HG03175 (cell line): Measurements from ENCODE around the gene MIA.
"Not testable (repeated sequence)": the region's sequence is repeated elsewhere in the genome, so short reads cannot be mapped to it uniquely, and the experiment has no call there.

Experiments used
- ATAC-seq: cut with Tn5 transposase; IDR thresholded peaks from one replicate; pipeline ENCODE4 v1.9.1; 2021; ENCODE audit warnings: mild to moderate bottlenecking, moderate library complexity; ENCODE audit not compliant: unreplicated experiment

The MIA gene

DNA sequence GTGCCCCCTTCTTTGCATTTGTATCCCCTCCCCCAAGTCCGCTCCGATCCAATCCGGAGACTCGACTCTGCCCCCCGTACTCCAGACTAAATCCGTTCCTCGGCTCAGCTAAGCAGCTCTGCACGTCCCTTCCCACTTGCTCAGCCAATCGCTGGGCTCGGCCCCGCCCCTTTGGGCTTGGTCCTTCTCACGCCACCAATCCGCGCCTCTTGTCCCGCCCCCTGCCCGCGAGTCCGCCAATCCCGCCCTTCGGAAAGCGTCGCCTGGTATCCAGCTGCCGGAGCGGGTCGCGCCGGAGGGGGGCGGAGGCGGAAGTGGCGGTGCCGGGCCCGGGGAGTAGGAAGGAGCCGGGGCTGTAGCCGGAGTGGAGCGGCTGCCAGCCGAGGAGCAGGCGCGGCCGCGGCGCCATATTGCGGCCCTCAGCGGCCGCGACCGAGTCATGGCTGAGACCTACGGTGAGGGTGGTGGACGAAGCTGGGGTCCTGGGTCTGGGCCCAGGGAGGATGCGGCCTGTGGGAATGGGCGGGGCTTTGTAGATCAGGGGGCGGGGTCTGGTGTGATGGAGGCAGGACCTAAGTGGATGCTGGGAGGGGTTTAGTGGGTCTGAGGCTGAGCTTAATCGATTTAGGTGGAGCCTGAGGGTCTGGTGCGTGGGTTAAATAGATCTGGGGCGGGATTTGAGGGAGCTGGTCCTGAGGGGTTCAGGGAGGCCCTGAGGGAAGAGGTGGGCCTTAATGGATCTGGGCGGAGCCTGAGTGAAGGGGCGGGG is 2.8 kb downstream of the MIA start, which contains the start of gene RAB4B:
RAB4B (plus strand) TSS at position 311 of the 769 bp plus-strand sequence; CDS start at position 440, 129 bp downstream.
- peak; percentile 62 for ATAC-seq

DNA sequence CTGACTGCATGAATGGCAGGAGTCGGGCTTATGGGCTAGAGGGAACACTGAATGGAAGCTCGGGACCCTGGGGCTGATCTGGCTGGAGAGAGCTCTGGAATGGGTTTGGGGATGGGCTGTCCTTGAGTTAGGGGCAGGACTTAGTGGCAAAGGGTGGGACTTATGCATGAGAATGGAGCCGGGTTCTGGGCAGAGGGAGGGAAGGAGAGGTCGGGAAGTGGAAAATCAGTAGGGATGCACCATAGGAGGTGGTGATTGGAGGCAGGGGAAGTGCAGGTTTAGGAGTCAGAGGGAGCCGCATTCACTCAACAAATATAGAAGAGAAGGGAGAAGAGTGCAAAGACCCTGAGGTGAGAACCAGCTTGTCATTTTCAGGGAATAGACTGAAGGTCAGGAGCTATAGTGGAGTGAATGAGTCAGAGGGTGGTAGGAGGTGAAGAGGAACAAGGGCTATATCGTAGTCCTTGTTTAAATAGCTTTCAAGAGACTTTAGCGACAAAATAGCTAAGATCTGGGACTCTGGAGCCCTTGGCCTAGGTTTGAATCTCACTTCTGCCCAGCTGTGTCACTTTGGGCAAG is 3.5 kb downstream of the MIA start:
- no peak for ATAC-seq

DNA sequence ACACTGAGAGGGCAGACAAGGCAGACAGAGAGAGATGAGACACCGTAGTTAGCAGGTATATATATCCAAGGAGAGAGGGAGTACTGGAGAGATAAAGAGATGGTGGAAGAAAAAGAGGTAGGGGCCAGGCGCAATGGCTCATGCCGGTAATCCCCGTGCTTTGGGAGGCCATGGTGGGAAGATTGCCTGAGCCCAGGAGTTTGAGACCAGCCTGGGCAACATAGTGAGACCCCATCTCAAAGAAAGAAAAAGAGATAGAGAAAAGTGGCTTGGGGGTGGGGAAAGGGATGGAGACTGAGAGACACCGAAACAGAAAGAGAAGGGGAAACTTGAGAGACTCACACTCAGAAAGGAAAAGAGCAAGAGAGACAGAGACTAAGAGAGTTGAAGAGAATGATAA is 5.3 kb downstream of the MIA start:
- ATAC-seq, result no peak

DNA sequence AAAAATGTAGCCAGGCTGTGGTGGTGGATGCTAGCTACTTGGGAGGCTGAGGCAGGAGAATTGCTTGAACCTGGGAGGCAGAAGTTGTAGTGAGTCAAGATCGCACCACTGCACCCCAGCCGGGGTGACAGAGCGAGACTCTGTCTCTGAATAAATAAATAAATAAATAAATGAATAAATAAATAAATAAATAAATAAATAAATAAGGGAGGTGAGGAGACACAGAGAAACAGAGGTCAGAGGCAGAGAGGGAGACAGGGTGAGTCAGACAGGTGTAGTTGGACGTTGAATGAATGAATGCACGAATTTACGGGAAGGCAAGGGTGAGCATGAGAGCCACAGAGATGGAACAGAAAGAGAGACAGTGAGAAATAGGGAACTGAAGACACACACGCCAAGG is 5.8 kb downstream of the MIA start:
- ATAC-seq, result no peak

DNA sequence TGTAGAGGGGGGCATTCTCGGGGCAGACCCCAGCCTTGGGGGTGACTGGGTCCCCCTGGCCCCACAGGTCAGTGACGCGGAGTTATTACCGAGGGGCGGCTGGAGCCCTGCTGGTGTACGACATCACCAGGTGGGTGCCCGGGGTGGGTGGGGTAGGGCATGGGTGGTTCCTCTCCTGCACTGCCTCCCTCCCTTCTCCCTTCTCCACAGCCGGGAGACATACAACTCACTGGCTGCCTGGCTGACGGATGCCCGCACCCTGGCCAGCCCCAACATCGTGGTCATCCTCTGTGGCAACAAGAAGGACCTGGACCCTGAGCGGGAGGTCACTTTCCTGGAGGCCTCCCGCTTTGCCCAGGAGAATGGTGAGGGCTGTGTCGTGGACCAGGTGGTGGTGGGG is 8.4 kb downstream of the MIA start:
- no peak for ATAC-seq

DNA sequence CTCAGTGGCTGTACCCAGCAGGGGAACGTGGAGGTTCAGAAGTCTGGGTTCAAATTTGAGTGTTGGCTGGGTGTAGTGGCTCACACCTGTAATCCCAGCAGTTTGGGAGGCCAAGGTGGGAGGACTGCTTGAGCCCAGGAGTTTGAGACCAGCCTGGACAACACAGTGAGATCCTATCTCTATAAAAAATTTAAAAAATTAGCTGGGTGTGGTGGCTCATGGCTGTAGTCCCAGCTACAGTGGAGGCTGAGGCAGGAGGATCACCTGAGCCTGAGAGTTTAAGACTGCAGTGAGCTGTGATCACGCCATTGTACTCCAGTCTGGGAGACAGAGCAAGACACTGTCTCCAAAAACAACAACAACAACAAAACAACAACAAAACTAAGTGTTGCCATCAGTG is 8.8 kb downstream of the MIA start:
- ATAC-seq, result not testable (repeated sequence)

DNA sequence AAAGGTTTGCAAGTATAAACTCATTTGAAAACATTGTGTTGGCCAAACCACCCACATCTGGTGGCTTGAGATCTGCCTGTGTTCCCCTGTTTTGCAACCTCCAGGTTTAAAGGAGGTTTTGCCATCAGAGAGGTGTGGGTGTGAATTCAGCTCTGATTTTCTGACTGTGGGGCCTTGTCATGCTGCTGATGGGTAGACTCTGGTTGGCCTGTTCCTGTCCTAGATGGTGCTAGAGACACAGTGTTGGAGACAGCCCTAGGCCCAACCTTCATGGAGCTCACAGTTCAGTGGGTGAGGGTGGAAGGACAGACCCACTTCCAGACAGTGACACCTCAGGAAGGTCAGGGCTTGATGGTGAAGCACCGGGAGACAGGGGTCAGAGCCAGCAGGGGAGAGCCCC is 10.2 kb downstream of the MIA start:
- ATAC-seq, result no peak

DNA sequence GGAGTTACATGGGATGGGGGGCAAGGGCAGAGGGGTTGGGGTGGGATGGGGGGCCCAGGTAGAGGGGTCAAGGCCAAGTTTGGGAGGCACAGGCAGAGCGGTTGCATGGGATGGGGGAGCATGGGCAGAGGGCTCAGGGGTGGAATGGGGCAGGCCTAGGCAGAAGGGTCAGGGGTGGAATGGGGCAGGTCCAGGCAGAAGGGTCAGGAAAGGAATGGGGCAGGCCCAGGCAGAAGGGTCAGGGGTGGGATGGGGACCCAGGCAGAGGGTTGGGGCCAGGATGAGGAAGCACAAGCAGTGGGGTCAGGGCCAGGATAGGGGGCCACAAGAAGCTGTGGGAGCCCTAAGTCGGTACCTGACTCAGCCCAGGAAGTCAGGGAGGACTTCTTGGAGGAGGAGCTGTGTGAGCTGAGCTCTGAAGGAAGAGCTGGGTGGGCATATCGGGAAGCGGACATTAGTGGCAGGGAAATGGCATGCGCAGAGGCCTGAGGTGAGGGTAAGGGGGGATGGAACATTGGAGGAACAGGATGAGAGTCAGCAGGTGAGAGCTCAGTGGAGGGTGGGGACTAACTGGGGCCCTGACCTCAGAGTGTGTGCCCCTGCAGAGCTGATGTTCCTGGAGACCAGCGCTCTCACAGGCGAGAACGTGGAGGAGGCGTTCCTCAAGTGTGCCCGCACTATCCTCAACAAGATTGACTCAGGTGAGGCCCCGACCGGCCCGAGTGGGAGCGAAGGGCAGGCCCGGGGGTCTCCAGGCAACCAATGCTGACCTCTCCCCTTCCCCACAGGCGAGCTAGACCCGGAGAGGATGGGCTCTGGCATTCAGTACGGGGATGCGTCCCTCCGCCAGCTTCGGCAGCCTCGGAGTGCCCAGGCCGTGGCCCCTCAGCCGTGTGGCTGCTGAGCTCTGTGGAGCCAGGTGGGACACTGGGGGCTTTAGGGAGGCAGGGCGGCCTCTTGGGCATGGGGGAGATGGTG is 11.0 kb downstream of the MIA start:
- no peak for ATAC-seq

DNA sequence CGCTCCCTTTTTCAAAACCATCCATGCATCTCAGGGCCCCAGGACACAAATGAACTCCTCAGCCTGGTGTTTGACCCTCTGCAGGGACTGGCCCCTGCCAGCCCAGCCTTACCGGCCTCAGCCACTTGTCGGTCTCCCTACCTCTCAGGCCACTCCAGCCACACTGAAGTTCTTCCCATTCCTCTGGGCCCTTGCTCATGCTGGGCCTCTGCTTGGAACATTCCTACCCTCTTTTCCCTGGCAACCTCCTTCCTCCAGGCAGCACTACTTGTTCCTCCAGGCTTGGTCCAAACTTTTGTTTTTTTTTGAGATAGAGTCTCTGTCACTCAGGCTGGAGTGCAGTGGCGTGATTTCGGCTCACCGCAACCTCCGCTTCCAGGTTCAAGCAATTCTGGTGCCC is 16.0 kb downstream of the MIA start:
- ATAC-seq, result no peak

DNA sequence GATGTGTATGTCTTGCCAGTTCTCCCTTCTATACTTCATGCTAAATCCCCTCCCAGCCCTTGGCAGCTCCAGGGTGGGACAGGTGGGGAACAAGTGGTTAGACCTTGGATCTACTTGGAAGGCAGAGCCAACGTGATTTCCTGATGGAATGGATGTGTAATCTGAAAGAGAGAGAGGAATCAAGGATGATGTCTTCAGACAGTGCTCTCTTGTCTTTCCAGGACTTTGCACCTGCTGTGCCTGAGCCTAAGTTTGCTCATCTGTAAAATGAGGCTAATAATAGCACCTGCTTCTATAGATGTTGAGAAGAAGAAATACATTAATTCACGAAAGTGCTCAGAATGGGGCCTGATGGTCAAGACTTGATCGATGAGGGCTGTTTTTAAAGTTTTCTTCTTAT is 16.7 kb downstream of the MIA start:
- ATAC-seq, result no peak

DNA sequence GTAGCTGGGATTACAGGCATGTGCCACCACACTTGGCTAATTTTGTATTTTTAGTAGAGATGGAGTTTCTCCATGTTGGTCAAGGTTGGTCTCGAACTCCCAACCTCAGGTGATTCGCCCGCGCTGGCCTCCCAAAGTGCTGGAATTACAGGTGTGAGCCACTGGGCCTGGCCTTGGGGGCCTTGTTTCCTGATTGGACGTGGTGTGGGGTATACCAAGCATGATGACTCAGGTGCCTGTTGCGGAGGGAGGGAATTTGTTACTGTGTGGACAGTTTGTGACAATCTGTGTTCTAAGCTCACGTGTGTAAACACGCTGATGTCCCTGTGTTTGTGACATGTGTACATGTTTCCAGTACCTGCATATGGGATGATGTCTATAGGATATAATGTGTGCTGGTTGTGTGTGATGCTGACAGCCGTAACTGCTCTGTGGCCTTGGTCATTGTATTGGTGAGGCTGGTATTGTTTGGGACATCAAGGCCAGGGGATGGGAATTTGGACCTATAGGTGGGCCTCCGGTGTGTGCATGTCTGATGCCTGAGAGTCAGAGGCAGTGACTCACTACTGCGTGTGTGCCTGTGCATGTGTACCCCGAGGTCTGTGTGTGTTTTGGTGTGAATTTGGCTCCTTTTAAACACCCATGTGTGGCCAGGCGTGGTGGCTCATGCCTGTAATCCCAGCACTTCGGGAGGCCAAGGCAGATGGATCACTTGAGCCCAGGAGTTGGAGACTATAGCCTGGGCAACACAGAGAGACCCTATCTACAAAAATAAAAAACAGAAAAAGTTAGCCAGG is 22.0 kb downstream of the MIA start:
- no peak for ATAC-seq

DNA sequence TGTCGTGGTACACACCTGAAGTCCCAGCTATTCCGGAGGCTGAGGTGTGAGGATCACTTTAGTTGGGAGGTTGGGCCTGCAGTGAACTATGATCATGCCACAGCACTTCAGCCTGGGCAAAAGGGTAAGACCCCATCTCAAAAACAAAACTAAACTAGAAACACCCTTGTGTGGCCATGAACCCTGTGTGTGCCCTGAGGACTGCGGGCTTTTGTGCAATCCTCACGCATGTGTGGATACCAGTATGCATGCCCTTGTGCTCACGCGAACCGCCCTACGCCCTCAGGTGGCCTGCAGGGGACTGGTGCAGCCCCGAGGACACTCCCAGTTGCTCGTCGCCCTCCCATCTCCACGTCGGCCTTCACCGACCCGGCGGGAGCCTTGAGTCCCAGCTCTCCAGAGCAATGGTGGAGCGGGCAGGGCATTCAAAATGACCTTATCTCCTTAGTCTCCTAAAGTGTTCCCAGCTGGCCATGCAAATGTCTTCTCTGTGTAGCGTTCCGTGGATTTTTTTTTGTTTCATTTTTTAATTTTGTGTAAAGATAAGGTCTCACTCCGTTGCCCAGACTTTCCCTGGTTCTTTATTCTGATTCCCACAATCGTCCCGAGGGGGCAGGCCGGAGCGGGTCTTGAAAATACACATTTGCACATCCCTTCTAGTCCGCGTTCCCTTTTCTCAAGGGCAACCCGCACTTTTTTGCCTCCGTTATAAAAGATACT is 22.8 kb downstream of the MIA start:
- no peak for ATAC-seq

DNA sequence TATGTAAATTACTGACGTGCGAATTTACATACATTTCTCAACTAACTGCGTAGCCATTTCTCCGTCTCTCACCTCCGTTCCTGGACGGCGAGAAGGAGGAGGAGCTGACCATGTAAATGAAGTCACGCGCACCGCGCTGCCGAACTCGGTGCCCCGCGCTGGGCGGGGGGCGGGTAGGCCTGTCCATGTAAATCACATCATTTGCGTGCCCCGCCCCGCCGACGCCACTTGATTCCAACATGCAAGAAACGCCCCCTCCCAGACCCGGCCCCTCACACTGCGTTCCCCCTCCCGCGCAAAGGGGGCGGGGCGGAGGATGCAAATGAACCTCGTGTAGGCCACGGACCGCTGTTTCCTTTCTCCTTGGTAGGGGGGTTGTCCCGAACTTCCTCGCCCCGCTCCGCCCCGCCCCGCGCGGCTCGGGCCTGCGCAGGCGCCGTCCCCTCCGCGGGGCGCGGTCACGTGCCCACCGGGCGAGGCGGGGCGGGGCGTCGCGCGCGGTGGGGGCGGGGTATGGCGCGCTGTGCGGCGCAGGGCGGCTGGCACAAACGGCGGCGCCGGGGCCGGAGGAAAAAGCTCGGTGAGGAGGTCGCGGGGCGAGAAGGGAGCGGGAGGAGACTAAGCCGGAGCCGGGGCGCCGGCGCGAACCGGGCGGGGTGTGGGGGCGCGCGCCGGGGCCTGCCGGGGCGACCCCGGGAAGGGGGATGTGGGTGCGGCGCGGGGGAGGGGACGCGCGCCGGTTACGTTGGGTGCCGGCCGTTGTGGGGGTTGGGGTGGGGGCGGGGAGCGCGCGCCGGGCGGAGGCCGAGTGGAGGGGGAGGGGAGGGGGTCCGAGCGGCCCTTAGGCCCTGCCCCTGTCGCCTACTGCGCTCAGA is 23.6 kb downstream of the MIA start, which contains the start of gene EGLN2:
EGLN2 (plus strand) TSS at position 509 of the 875 bp plus-strand sequence. CDS start 1,382 bp downstream, outside the sequence.
- peak; percentile 75 for ATAC-seq

DNA sequence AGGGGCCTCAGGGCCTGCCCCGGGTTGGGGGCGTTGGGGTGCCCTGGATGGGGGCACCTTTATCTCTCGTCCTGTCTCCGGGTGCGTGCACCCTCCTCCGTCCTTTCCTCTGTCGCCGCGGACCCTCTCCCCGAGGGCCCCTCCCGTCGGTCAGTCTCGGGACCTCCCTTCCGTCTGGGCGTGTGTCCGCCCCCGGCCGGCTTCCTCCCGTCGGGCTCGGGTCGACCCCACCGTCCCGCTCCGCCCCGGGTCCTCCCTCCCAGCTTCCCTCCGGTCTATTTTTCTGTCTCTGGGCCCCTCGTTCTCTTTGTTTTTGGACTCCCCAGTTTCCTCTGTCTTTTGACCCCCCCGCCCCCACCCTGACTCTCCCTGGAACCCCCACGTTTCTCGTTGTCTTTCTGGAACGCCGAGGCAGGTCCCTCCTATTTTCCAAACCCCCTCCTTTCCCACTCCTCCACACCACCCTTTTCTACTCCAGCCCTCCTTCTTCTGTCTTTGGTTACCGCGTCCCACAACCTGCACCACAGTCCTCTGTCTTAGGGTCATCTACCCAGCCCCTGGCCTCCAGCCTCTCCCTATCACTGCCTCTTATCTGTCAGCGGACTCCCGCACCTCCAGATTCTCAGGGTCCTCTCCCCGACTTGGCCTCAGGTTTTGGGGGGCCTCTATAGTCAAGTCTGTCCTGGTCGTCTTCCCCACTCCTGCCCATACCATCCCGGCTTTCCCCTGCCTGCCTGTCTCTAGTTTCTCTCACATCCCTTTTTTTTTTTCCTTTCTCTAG is 24.4 kb downstream of the MIA start:
- no peak for ATAC-seq

DNA sequence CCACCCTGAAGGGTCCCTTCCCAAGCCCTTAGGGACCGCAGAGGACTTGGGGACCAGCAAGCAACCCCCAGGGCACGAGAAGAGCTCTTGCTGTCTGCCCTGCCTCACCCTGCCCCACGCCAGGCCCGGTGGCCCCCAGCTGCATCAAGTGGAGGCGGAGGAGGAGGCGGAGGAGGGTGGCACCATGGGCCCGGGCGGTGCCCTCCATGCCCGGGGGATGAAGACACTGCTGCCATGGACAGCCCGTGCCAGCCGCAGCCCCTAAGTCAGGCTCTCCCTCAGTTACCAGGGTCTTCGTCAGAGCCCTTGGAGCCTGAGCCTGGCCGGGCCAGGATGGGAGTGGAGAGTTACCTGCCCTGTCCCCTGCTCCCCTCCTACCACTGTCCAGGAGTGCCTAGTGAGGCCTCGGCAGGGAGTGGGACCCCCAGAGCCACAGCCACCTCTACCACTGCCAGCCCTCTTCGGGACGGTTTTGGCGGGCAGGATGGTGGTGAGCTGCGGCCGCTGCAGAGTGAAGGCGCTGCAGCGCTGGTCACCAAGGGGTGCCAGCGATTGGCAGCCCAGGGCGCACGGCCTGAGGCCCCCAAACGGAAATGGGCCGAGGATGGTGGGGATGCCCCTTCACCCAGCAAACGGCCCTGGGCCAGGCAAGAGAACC is 25.1 kb downstream of the MIA start:
- ATAC-seq, result no peak

DNA sequence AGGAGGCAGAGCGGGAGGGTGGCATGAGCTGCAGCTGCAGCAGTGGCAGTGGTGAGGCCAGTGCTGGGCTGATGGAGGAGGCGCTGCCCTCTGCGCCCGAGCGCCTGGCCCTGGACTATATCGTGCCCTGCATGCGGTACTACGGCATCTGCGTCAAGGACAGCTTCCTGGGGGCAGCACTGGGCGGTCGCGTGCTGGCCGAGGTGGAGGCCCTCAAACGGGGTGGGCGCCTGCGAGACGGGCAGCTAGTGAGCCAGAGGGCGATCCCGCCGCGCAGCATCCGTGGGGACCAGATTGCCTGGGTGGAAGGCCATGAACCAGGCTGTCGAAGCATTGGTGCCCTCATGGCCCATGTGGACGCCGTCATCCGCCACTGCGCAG is 25.7 kb downstream of the MIA start:
- ATAC-seq, result no peak

DNA sequence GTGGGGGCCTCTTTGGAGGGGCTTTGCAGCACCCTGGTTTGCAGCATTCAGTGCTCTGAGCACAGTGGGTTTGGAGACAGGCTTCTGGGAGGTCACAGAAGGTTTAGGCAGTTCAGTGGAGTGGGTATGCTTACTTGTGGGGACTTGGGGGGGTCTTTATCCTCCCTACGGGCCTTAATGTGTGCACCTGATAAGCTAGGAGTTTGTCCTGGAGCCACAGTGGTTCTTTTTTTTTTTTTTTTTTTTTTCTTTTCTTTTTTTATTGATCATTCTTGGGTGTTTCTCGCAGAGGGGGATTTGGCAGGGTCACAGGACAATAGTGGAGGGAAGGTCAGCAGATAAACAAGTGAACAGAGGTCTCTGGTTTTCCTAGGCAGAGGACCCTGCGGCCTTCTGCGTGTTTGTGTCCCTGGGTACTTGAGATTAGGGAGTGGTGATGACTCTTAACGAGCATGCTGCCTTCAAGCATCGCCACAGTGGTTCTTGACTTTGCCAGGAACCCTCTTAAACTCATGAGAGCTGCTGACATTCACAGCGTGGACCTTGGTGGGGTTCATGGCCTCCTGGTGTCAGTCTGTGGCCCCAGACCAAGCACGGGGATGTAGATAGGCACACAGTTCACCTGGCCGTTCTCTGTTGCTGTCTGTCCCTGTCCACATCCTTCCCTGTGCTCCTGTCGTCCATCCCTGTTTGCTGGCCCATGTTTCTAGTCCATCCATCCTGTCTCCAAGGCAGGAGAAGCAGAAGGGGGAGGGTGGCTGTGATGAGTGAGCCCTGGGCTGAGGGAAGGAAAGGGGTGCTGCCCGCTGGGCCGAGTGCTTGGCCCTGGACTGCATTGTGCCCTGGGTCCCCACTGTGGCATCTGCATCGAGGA is 26.3 kb downstream of the MIA start:
- no peak for ATAC-seq
